Measurements from ENCODE around the gene MYZAP. TPM values are rescaled to one million over a fixed set of nuclear protein-coding genes. Genes with fewer than 3 reads are reported as not detected.

Gene MYZAP
- total and polyA plus RNA-seq, 4 donors, result 0.50 to 1.8 (median 0.99) TPM

DNA sequence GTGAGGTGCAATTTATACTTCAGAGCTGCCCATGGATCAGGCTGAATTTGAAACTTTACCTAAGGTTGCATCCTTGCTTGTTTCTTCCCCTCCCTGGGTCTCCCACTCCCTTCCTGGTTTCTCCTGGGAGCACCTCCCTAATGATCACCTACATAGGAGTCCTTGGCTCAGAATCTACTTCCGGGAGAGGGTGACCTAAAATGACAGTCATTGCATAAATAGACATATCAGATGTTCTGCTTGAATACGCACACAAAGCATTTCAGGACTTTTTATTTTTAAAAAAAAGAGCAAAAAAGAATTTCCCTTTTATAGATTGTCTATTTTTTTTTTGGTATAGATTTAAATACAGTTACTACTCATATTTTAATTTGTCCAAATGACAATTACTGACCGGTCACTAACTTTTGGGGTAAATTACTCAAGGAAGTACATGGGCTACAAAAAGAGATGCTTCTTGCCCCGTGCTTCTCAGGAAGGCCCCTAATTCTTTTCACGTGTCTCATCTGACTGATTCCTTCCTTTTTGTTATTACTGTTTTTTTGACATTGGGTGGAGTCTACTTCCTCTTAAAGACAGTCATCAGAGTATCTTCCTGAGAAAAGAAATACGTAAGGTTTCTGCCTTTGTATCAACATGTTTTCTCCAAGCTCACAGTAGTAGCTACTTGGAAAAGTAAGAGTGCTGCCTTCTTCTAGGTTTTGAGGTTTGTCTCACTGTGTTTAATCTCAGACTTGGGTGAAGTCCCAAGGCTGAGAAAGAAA, 4.9 kb upstream of the MYZAP start:
- DNase-seq (ENCODE audit: low spot score), result no peak
- H3K27me3 ChIP-seq (ENCODE audit: control insufficient read depth in 4 of 4, insufficient read depth in 4 of 4, low read length in 3 of 4), result peaks cover 0 to 2% (median 0%) of the 10 kb centered on the region in 4 donors
- no peaks in the 10 kb centered on the region for H3K36me3 ChIP-seq (ENCODE audit: control insufficient read depth in 4 of 4, insufficient read depth in 3 of 4, low read depth in 1 of 4, low read length in 3 of 4)
- H3K4me3 ChIP-seq (ENCODE audit: low read depth in 1 of 3, low read length in 3 of 3), result no peak overlapping the region
- H3K4me1 ChIP-seq (ENCODE audit: control insufficient read depth in 4 of 4, insufficient read depth in 4 of 4, low read length in 3 of 4), result peaks cover 0 to 5% (median 3%) of the 10 kb centered on the region in 4 donors
- H3K9me3 ChIP-seq (ENCODE audit: control insufficient read depth in 4 of 4, low read length in 3 of 4), result peaks cover 5 to 10% (median 8%) of the 10 kb centered on the region in 4 donors
- WGBS, result 55% methylated on average over 6 of the region's 6 CpGs
- TF ChIP-seq, protein P1, sequence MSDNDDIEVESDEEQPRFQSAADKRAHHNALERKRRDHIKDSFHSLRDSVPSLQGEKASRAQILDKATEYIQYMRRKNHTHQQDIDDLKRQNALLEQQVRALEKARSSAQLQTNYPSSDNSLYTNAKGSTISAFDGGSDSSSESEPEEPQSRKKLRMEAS (IDR thresholded peaks at IDR 0.05), result no peak
- TF ChIP-seq FOXA1 (IDR thresholded peaks at IDR 0.05), result no peak
- no peak for TF ChIP-seq TAF1 (conservative IDR thresholded peaks at IDR 0.05)
- TF ChIP-seq, protein P2, sequence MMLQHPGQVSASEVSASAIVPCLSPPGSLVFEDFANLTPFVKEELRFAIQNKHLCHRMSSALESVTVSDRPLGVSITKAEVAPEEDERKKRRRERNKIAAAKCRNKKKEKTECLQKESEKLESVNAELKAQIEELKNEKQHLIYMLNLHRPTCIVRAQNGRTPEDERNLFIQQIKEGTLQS (IDR thresholded peaks at IDR 0.05), result no peak
- H3K27ac ChIP-seq (ENCODE audit: low read depth in 1 of 2, low read length in 2 of 2), result no peak overlapping the region
- H3K9ac ChIP-seq (ENCODE audit: low read depth in 1 of 2, low read length in 2 of 2), result no peak overlapping the region

DNA sequence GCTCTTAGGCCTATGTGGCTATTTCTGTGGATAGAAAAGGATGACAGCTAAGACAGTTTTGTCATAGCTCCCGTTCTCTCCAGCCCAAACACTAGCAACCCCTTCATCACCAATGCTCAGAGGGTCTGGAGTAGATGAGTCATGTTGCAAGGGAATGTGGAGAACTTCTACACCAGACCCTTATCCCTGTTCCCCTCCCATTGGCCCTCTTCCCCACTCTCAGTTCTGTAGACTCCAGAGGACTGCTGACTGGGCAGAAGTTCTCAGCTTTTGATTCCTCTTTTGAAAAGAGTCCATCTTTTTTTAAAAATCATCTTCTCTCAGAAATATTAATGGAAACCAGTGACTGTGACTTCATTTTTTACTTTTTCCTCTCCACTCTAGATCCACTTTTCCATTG, 2.4 kb upstream of the MYZAP start:
- H3K9ac ChIP-seq (ENCODE audit: low read depth in 1 of 2, low read length in 2 of 2), result no peak overlapping the region
- no peak overlapping the region for H3K4me3 ChIP-seq (ENCODE audit: low read depth in 1 of 3, low read length in 3 of 3)
- no peaks in the 10 kb centered on the region for H3K36me3 ChIP-seq (ENCODE audit: control insufficient read depth in 4 of 4, insufficient read depth in 3 of 4, low read depth in 1 of 4, low read length in 3 of 4)
- peaks cover 0 to 5% (median 4%) of the 10 kb centered on the region in 4 donors for H3K4me1 ChIP-seq (ENCODE audit: control insufficient read depth in 4 of 4, insufficient read depth in 4 of 4, low read length in 3 of 4)
- no peaks in the 10 kb centered on the region for H3K9me3 ChIP-seq (ENCODE audit: control insufficient read depth in 4 of 4, low read length in 3 of 4)
- no peak overlapping the region for H3K27ac ChIP-seq (ENCODE audit: low read depth in 1 of 2, low read length in 2 of 2)
- peaks cover 0 to 2% (median 0%) of the 10 kb centered on the region in 4 donors for H3K27me3 ChIP-seq (ENCODE audit: control insufficient read depth in 4 of 4, insufficient read depth in 4 of 4, low read length in 3 of 4)
- no peak for DNase-seq (ENCODE audit: low spot score)
- TF ChIP-seq, protein P3, sequence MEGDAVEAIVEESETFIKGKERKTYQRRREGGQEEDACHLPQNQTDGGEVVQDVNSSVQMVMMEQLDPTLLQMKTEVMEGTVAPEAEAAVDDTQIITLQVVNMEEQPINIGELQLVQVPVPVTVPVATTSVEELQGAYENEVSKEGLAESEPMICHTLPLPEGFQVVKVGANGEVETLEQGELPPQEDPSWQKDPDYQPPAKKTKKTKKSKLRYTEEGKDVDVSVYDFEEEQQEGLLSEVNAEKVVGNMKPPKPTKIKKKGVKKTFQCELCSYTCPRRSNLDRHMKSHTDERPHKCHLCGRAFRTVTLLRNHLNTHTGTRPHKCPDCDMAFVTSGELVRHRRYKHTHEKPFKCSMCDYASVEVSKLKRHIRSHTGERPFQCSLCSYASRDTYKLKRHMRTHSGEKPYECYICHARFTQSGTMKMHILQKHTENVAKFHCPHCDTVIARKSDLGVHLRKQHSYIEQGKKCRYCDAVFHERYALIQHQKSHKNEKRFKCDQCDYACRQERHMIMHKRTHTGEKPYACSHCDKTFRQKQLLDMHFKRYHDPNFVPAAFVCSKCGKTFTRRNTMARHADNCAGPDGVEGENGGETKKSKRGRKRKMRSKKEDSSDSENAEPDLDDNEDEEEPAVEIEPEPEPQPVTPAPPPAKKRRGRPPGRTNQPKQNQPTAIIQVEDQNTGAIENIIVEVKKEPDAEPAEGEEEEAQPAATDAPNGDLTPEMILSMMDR (IDR thresholded peaks at IDR 0.05; ENCODE audit: low read depth, low read length, missing input control), result no peak
- TF ChIP-seq, protein P4, sequence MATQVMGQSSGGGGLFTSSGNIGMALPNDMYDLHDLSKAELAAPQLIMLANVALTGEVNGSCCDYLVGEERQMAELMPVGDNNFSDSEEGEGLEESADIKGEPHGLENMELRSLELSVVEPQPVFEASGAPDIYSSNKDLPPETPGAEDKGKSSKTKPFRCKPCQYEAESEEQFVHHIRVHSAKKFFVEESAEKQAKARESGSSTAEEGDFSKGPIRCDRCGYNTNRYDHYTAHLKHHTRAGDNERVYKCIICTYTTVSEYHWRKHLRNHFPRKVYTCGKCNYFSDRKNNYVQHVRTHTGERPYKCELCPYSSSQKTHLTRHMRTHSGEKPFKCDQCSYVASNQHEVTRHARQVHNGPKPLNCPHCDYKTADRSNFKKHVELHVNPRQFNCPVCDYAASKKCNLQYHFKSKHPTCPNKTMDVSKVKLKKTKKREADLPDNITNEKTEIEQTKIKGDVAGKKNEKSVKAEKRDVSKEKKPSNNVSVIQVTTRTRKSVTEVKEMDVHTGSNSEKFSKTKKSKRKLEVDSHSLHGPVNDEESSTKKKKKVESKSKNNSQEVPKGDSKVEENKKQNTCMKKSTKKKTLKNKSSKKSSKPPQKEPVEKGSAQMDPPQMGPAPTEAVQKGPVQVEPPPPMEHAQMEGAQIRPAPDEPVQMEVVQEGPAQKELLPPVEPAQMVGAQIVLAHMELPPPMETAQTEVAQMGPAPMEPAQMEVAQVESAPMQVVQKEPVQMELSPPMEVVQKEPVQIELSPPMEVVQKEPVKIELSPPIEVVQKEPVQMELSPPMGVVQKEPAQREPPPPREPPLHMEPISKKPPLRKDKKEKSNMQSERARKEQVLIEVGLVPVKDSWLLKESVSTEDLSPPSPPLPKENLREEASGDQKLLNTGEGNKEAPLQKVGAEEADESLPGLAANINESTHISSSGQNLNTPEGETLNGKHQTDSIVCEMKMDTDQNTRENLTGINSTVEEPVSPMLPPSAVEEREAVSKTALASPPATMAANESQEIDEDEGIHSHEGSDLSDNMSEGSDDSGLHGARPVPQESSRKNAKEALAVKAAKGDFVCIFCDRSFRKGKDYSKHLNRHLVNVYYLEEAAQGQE (IDR thresholded peaks at IDR 0.05), result no peak
- no peak for TF ChIP-seq NR2F2 (IDR thresholded peaks at IDR 0.05)
- TF ChIP-seq SP1 (IDR thresholded peaks at IDR 0.05), result no peak
- no peak for TF ChIP-seq RAD21 (IDR thresholded peaks at IDR 0.05)
- TF ChIP-seq GABPA (IDR thresholded peaks at IDR 0.05 in 1 of 2, conservative IDR thresholded peaks at IDR 0.05 in 1 of 2), result no peak
- TF ChIP-seq, protein P5, sequence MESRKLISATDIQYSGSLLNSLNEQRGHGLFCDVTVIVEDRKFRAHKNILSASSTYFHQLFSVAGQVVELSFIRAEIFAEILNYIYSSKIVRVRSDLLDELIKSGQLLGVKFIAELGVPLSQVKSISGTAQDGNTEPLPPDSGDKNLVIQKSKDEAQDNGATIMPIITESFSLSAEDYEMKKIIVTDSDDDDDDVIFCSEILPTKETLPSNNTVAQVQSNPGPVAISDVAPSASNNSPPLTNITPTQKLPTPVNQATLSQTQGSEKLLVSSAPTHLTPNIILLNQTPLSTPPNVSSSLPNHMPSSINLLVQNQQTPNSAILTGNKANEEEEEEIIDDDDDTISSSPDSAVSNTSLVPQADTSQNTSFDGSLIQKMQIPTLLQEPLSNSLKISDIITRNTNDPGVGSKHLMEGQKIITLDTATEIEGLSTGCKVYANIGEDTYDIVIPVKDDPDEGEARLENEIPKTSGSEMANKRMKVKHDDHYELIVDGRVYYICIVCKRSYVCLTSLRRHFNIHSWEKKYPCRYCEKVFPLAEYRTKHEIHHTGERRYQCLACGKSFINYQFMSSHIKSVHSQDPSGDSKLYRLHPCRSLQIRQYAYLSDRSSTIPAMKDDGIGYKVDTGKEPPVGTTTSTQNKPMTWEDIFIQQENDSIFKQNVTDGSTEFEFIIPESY (IDR thresholded peaks at IDR 0.05), result no peak
- TF ChIP-seq JUND (IDR thresholded peaks at IDR 0.05), result no peak
- TF ChIP-seq HNF4G (IDR thresholded peaks at IDR 0.05), result no peak
- TF ChIP-seq RXRA (IDR thresholded peaks at IDR 0.05), result no peak
- 85% methylated on average over 1 of the region's 1 CpG for WGBS

All from liver (tissue), 9 donors.